ENCODE results near the gene CELSR3.

The CELSR3 gene

DNA sequence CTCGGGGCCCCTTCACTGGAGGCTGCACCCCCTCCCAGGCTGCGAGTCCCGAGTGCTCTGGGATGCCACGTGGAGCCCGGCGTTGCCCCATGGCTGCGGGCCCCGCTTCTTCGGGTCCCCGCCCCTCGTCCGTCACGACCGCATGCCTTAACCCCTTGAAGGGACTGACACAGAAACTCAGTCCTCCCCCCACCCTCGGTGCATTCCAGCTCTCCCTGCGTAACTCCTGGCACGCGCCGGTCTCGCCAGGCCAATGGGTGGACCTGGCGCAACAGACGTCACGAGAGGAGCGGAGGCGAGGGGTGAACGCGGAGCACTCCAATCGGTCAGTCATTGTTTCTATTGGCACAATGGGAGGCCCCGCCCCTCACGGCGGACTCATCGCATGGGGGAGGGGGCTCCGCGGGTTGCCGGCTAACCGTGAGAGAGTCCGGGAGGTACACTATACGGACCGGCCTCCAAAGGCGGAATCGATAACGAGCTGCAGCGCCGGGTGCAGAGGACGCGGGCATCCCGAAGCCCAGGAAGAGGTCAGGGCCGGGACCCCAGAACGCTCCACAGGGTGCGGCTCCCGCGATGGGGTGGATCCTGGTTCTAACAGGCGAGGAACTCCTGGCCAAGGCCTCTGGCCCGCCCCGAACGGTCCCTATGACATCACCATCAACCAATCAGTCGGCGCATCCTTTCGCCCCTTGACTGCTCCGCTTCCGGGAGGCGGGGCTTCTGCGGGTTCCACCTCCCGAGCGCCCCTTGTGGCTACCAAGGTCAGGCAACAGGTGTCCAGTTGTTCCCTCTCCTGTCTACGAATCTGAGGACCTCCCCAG is 1.0 kb upstream of the CELSR3 start:
- TF ChIP-seq, protein P1, sequence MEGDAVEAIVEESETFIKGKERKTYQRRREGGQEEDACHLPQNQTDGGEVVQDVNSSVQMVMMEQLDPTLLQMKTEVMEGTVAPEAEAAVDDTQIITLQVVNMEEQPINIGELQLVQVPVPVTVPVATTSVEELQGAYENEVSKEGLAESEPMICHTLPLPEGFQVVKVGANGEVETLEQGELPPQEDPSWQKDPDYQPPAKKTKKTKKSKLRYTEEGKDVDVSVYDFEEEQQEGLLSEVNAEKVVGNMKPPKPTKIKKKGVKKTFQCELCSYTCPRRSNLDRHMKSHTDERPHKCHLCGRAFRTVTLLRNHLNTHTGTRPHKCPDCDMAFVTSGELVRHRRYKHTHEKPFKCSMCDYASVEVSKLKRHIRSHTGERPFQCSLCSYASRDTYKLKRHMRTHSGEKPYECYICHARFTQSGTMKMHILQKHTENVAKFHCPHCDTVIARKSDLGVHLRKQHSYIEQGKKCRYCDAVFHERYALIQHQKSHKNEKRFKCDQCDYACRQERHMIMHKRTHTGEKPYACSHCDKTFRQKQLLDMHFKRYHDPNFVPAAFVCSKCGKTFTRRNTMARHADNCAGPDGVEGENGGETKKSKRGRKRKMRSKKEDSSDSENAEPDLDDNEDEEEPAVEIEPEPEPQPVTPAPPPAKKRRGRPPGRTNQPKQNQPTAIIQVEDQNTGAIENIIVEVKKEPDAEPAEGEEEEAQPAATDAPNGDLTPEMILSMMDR (IDR thresholded peaks at IDR 0.05; ENCODE audit: extremely low read depth, insufficient read depth, missing control alignments), result peak; percentile 81
- peak; percentile 99 for DNase-seq (ENCODE audit: low spot score)
- in situ Hi-C loops (cut with MboI; ENCODE audit: low pct_unique_long_range_greater_than_20kb, low sequenced_read_pairs, unreplicated experiment), result no loop called here

DNA sequence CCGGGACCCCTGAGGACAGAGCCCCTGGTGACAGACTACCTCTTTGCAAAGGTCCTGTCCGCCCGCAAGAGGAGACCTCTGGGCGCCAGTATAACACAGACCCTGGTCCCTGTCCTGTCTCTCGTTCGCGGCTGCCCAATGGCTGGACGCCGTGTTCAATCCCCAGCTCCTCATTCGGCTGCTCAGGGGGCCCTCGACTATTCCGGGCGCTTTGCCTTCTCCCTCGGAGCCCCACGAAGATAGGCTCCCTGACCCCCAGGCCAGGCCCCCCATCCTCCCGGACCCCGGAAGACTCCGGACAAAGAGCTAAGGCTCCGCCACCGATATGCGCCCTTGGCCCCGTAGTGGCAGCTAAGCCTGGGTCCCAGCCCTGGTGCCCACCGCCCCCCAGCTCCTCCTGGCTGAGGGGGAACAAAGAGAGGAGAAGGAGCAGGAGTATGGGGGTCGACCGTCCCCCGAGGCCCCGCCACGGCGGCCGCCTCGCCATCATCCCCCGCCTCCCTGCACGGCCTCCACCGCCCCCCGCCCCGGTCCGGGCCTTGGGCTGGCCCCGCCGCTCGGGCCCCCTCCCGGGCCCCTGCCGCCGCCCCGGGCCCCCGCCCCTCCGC is 437 bp downstream of the CELSR3 start:
- DNase-seq (ENCODE audit: low spot score), result no peak
- in situ Hi-C loops (cut with MboI; ENCODE audit: low pct_unique_long_range_greater_than_20kb, low sequenced_read_pairs, unreplicated experiment), result no loop called here
- TF ChIP-seq, protein P1 (IDR thresholded peaks at IDR 0.05; ENCODE audit: extremely low read depth, insufficient read depth, missing control alignments), result no peak

DNA sequence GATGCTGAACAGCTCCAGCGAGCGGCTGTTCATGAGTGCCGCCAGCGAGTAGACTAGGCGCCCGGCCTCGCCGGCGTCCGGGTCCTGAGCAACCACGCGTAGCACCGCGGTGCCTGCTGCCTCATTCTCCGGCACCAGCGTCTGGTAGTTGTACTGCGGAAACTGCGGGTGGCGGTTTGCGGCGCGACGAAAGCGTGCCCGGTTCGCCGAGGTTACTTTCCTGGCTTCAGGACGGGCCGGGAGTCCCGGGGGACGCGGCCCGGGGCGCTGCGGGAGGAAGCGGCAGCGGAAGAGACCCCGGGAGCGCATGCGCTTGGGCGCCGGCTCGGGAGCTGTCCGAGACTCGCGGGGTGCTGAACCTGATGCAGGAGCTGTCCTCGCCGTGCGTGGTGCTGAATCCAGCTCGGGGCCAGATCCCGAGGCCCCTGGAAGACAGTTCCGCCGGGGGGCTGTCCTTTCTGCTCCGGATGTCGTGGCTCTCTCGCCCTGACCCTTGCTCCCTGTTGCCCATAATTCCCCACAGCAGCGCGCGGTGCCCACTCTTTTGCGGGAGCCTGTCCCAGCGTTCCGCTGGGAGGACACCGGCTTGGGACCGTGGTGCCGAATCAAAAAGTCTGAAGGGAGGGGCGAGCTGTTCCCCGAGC is 1.1 kb downstream of the CELSR3 start:
- in situ Hi-C loops (cut with MboI; ENCODE audit: low pct_unique_long_range_greater_than_20kb, low sequenced_read_pairs, unreplicated experiment), result no loop called here
- TF ChIP-seq, protein P1 (IDR thresholded peaks at IDR 0.05; ENCODE audit: extremely low read depth, insufficient read depth, missing control alignments), result no peak
- peak; percentile 92 for DNase-seq (ENCODE audit: low spot score)

DNA sequence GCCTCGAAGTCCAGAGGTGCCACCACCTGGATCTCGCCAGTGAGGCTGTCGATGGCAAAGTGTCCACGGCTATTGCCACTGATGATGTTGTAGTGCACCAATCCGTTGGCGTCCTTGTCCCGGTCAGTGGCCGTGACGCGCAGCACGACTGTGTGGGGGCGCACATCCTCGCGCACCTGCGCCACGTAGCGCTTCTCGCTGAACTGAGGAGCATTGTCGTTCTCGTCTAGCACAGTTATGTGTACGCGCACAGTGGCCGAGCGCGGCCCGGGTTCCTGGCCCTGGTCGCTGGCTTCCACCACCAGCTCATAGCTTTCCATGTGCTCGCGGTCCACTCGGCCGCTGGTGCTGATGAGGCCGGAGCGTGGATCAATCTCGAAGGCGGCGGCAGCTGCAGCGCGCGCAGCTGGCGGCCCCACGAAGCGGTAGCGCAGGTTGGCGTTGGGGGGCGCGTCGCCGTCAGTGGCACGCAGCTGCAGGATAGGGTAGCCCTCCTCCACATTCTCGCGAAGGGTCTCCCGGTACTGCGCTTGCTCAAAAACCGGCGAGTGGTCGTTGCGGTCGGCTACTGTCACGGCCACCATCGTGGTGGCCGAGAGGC is 1.8 kb downstream of the CELSR3 start:
- DNase-seq (ENCODE audit: low spot score), result no peak
- TF ChIP-seq, protein P1 (IDR thresholded peaks at IDR 0.05; ENCODE audit: extremely low read depth, insufficient read depth, missing control alignments), result no peak
- in situ Hi-C loops (cut with MboI; ENCODE audit: low pct_unique_long_range_greater_than_20kb, low sequenced_read_pairs, unreplicated experiment), result no loop called here

DNA sequence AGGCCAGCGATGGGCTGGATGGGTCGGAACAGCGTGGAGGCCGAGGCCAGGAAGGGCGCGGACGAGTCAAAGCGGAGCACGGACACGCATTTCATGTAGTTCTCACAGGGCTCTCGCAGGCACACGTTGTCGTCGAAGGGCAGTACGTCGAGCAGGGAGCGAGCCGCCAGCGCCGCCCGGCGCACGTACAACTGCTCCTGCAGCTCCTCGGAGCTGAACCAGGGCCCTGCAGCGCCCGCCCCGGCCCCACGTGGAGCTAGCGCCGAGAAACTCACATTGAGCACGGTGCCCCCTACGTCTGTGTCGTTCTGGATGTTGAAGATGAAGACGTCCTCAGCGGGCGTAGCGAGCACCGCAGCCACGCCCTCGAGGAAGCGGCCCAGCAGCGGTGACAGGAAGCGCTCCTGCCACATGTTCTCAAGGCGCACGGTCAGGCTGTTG is 5.8 kb downstream of the CELSR3 start:
- in situ Hi-C loops (cut with MboI; ENCODE audit: low pct_unique_long_range_greater_than_20kb, low sequenced_read_pairs, unreplicated experiment), result no loop called here
- TF ChIP-seq, protein P1 (IDR thresholded peaks at IDR 0.05; ENCODE audit: extremely low read depth, insufficient read depth, missing control alignments), result no peak
- no peak for DNase-seq (ENCODE audit: low spot score)

DNA sequence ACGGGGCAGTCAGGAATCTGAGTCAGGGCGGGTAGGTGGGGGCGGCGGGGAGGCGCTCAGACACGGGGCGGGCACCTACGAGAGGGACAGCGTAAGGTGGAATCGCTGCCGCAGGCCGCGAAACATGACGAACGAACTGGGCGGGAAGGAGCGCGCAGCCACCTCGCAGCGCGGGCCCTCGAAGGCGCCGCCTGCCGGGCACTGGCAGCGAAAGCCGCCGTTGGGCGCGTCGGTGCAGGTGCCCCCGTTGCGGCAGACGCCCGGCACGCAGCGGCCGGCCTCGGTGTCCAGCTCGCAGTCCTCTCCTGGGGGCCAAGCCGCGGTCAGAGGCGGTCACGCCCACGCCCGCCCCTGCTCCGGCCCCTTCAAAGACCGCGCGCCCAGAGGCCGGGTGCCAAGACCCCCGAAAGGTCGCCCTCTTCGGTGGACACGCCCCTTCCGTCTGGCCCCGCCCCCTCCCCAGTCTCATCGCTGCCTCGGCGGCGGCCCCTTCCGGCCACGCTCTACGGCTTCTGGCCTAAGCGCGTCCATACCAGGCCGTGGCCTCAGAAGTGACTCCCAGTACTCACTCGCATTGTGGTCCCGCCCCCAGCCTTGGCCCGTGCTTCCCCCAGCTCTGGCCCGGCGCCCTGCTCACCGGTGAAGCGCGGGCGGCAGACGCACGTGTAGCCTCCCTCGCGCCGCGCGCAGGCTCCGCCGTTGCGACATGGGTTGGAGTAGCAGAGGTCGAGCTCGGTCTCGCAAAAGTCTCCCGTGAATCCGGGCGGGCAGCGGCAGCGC is 6.4 kb downstream of the CELSR3 start:
- in situ Hi-C loops (cut with MboI; ENCODE audit: low pct_unique_long_range_greater_than_20kb, low sequenced_read_pairs, unreplicated experiment), result no loop called here
- TF ChIP-seq, protein P1 (IDR thresholded peaks at IDR 0.05; ENCODE audit: extremely low read depth, insufficient read depth, missing control alignments), result peak; percentile 85
- DNase-seq (ENCODE audit: low spot score), result peak; percentile 95
